Fibroblast of peridontal ligament (primary cell): ENCODE results near the gene CHMP3.
"Not testable (repeated sequence)": the region's sequence is repeated elsewhere in the genome, so short reads cannot be mapped to it uniquely, and the experiment has no call there.

Source experiments
- DNase-seq: peaks from one replicate; pipeline ENCODE4 v3.0.0-alpha.2; 2010; ENCODE audit errors: extremely low read depth

CHMP3 gene

GRCh38 chr2:86549963-86550725 is 13.1 kb downstream of the CHMP3 start:
- DNase-seq: not testable (repeated sequence)

DNA sequence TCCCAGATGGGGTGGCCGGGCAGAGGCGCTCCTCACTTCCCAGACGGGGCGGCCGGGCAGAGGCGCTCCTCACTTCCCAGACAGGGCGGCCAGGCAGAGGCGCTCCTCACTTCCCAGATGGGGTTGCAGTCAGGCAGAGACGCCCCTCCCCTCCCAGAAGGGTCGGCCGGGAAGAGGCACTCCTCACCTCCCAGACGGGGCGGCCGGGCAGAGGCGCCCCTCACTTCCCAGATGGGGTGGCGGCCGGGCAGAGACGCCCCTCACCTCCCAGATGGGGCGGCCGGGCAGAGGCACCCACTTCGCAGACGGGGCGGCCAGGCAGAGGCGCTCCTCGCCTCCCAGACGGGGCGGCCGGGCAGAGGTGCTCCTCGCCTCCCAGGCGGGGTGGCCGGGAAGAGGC is 13.8 kb downstream of the CHMP3 start:
- DNase-seq: not testable (repeated sequence)

- not testable (repeated sequence) for DNase-seq
Measured at GRCh38 chr2:86548913-86549396, 14.3 kb downstream of the CHMP3 start.

DNA sequence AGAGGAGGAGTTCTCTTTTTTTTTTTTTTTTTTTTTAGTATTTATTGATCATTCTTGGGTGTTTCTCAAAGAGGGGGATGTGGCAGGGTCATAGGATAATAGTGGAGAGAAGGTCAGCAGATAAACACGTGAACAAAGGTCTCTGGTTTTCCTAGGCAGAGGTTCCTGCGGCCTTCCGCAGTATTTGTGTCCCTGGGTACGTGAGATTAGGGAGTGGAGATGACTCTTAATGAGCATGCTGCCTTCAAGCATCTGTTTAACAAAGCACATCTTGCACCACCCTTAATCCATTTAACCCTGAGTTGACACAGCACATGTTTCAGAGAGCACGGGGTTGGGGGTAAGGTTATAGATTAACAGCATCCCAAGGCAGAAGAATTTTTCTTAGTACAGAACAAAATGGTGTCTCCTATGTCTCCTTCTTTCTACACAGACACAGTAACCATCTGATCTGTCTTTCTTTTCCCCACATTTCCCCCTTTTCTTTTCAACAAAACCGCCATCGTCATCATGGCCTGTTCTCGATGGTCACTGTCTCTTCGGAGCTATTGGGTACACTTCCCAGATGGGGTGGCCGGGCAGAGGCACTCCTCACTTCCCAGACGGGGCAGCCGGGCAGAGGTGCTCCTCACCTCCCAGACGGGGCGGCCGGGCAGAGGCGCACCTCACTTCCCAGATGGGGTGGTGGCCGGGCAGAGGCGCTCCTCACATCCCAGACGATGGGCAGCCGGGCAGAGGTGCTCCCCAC is 14.9 kb downstream of the CHMP3 start:
- DNase-seq: not testable (repeated sequence)

- not testable (repeated sequence) for DNase-seq
Measured at GRCh38 chr2:86545296-86545924, 17.8 kb downstream of the CHMP3 start.

DNA sequence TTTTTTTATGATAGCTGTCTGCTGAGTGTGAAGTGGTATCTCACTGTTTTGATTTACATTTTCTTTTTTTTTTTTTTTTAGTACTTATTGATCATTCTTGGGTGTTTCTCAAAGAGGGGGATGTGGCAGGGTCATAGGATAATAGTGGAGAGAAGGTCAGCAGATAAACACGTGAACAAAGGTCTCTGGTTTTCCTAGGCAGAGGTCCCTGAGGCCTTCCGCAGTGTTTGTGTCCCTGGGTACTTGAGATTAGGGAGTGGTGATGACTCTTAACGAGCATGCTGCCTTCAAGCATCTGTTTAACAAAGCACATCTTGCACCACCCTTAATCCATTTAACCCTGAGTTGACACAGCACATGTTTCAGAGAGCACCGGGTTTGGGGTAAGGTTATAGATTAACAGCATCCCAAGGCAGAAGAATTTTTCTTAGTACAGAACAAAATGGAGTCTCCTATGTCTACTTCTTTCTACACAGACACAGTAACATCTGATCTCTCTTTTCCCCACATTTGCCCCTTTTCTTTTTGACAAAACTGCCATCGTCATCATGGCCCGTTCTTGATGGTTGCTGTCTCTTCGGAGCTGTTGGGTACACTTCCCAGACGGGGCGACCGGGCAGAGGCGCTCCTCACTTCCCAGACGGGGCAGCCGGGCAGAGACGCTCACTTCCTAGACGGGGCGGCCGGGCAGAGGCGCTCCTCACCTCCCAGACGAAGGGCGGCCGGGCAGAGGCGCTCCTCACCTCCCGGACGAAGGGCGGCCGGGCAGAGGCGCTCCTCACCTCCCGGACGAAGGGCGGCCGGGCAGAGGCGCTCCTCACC is 18.8 kb downstream of the CHMP3 start:
- not testable (repeated sequence) for DNase-seq

GRCh38 chr2:86543793-86544192 is 19.4 kb downstream of the CHMP3 start:
- DNase-seq: no peak

DNA sequence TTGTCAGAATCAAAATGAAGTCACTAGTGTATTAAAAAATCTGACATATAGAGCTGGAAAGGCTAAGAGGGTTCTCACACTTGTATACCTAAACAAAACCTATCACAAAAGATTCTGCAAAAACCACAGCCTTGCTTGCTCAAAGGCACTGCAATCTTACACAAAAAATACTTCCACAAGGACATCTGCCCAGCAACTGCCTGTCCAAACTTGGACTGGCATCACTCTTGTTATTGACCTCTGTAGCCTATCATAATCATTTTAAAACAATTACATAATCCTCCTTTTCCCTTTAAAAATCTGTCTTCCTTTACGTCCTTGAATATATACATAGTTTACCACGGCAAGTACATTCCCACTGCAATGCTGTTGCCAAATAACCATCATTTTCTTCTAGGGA is 19.9 kb downstream of the CHMP3 start:
- DNase-seq: no peak

DNA sequence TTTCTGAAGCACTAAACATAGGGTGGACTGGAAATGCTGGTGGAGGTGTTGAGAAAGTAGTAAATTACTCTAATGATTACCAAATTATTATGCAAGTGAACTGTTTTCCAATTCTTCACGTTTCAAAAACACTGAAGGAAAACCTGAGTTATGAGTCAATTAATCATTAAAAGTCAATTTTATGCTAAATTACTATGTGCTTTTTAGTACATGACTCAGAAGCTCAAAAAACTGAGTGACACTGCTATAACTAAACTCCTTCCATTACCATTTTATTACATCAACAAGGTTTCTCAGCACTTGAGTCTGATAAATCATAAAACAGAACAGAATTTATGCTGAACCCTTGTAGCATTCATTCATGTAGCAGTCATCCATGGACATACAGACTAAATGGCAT is 20.4 kb downstream of the CHMP3 start:
- DNase-seq: no peak

- no peak for DNase-seq
Measured at GRCh38 chr2:86541334-86541733, 21.9 kb downstream of the CHMP3 start.

DNA sequence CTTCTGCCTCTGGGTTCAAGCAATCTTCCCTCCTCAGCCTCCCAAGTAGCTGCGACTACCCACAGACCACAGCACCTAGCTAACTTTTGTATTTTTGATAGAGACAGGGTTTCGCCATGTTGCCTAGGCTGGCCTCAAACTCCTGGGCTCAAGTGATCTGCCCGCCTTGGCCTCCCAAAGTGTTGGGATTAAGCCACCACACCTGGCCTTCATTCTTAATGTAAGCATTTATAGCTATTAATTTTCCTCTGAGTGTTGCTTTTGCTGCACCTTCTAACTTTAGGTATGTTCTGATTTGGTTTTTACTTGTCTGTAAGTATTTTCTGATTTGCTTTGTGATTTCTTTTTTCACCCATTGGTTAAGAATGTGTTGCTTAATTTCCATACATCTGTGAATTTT is 29.7 kb downstream of the CHMP3 start:
- DNase-seq: no peak

GRCh38 chr2:86525421-86526340 is 37.6 kb downstream of the CHMP3 start:
- DNase-seq: no peak

GRCh38 chr2:86523491-86523890 is 39.8 kb downstream of the CHMP3 start:
- DNase-seq: no peak

- no peak for DNase-seq
Measured at GRCh38 chr2:86522711-86523110, 40.5 kb downstream of the CHMP3 start.

GRCh38 chr2:86521922-86522321 is 41.3 kb downstream of the CHMP3 start:
- no peak for DNase-seq

DNA sequence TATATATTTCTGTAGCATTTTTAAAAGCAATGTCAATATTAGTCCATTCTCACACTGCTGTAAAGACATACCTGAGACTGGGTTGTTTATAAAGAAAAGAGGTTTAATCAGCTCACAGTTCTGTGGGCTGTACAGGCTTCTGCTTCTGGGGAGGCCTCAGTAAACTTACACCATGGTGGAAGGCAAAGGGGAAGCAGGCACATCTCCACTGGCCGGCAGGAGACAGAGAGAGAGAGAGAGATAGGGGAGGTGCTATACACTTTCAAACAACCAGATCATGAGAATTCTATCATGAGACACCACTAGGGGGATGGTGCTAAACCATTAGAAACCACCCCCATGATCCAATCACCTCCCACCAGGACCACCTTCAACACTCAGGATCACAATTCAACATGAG is 43.1 kb downstream of the CHMP3 start:
- DNase-seq: no peak

DNA sequence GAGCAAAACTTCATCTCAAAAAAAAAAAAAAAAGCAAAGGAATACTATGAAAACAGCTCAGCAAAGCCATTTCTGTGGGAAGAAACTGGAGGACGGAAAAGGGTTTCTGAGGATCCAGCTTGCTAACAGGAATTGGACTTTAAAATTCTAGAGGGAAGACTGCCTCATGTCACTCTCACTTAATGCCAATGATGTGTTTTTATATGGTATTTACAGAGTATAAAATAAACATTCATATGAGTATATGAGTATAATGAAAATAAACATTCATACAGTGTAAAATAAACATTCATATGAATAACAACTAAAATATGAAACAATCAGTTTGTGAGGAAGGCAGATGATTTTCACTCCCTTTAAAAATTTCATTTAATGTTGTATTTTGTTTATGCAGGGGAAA is 43.9 kb downstream of the CHMP3 start:
- DNase-seq: peak; percentile 8

- peak; percentile 16 for DNase-seq
Measured at GRCh38 chr2:86518481-86518880, 44.8 kb downstream of the CHMP3 start.

- no peak for DNase-seq
Measured at GRCh38 chr2:86513948-86514660, 49.1 kb downstream of the CHMP3 start.

DNA sequence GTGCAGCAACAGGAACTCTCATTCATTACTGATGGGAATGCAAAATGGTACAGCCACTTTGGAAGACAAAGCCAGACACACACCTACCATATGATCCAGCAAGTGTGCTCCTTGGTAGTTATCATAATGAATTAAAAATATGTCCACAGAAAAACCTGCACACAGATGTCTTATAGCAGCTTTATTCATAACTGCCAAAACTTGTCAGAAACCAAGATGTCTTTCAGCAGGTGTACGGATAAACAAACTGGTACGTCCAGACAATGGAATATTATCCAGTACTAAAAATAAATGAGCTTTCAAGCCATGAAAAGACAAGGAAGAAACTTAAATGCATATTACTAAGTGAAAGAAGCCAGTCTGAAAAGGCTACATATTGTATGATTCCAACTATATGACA is 50.4 kb downstream of the CHMP3 start:
- no peak for DNase-seq
